Cardiac muscle cell (in vitro differentiated cells and primary cell): ENCODE data around the gene SAMD3. TPM values are rescaled to one million over a fixed set of nuclear protein-coding genes. Genes with fewer than 3 reads are reported as not detected.

Source experiments
- DNase-seq, 2 donors: peaks; one replicate each; pipeline versions ENCODE4 v3.0.0 to v3.0.0-alpha.2; 2010 to 2017; ENCODE audit warnings: low read depth in 1 of 2, low spot score in 1 of 2
- H3K27ac ChIP-seq: fragments of 200-600 bp; sonication (generic); 2 replicates; pipeline ENCODE4 v1.5.1; 2016
- H3K27me3 ChIP-seq: fragments of 200-600 bp; sonication (generic); 2 replicates; pipeline ENCODE4 v1.6.0; 2016; ENCODE audit warnings: control low read depth
- H3K36me3 ChIP-seq: fragments of 200-600 bp; sonication (generic); 2 replicates; pipeline ENCODE4 v1.5.1; 2016; ENCODE audit warnings: control low read depth
- H3K4me1 ChIP-seq: fragments of 200-600 bp; sonication (generic); 2 replicates; pipeline ENCODE4 v1.8.1; 2017; ENCODE audit warnings: low read depth, mild to moderate bottlenecking, mixed run types
- H3K4me3 ChIP-seq: fragments of 200-600 bp; sonication (generic); 2 replicates; pipeline ENCODE4 v1.5.1; 2016; ENCODE audit warnings: mild to moderate bottlenecking
- H3K9me3 ChIP-seq: fragments of 200-600 bp; sonication (generic); 2 replicates; pipeline ENCODE4 v1.5.1; 2017; ENCODE audit warnings: low read depth, mild to moderate bottlenecking, control low read depth
- polyA plus RNA-seq: library from polyadenylated mRNA; unstranded; fragments of >200 nt; fragmentation: Nextera tagmentation; extraction: Ambion mirVana; gene quantifications from 2 replicates; pipeline ENCODE4 v1.2.1, GENCODE V29; 2016
- total RNA-seq: library from RNA; depleted of rRNA; stranded (reverse); fragments of >200 nt; gene quantifications from 2 replicates; pipeline ENCODE4 v1.2.3, GENCODE V29; 2016
- TF ChIP-seq, protein P1 (sequence below): IDR thresholded peaks from 2 replicates; pipeline ENCODE4 v1.5.1; 2012; ENCODE audit warnings: low read depth, mild to moderate bottlenecking, low read length

Gene SAMD3
- total and polyA plus RNA-seq, 2 experiments from 2014 or later: not detected

GRCh38 chr6:130259557-130259956 is 36.8 kb upstream of the SAMD3 start:
- Histone ChIP-seq H3K36me3 (no peaks in the 10 kb centered on the region), H3K4me1 (no peaks in the 10 kb centered on the region), H3K9me3 (no peaks in the 10 kb centered on the region), H3K4me3 (no peak overlapping the region), H3K27ac (no peak overlapping the region), H3K27me3 (no peaks in the 10 kb centered on the region)
- TF ChIP-seq, protein P1, sequence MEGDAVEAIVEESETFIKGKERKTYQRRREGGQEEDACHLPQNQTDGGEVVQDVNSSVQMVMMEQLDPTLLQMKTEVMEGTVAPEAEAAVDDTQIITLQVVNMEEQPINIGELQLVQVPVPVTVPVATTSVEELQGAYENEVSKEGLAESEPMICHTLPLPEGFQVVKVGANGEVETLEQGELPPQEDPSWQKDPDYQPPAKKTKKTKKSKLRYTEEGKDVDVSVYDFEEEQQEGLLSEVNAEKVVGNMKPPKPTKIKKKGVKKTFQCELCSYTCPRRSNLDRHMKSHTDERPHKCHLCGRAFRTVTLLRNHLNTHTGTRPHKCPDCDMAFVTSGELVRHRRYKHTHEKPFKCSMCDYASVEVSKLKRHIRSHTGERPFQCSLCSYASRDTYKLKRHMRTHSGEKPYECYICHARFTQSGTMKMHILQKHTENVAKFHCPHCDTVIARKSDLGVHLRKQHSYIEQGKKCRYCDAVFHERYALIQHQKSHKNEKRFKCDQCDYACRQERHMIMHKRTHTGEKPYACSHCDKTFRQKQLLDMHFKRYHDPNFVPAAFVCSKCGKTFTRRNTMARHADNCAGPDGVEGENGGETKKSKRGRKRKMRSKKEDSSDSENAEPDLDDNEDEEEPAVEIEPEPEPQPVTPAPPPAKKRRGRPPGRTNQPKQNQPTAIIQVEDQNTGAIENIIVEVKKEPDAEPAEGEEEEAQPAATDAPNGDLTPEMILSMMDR: no peak
- no peak for DNase-seq

DNA sequence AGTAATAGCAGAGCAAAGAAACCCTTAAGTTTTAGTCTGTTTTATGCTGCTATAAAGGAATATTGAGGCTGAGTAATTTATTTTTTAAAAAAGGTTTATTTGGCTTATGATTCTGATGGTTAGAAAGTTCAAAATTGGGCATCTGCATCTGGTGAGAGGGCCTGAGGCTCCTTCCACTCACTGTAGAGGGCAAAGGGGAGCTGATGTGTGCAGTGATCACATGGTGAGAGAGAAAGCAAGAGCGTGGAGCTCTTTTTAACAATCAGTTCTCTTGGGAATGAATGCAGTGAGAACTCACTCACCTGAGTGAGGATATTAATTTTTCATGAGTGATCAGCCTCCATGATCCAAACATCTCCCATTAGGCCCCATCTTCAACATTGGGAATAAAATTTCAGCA is 36.4 kb upstream of the SAMD3 start:
- Histone ChIP-seq H3K4me3 (no peak overlapping the region), H3K27ac (no peak overlapping the region), H3K4me1 (no peaks in the 10 kb centered on the region), H3K36me3 (no peaks in the 10 kb centered on the region), H3K27me3 (no peaks in the 10 kb centered on the region), H3K9me3 (no peaks in the 10 kb centered on the region)
- TF ChIP-seq, protein P1: no peak
- DNase-seq: no peak

DNA sequence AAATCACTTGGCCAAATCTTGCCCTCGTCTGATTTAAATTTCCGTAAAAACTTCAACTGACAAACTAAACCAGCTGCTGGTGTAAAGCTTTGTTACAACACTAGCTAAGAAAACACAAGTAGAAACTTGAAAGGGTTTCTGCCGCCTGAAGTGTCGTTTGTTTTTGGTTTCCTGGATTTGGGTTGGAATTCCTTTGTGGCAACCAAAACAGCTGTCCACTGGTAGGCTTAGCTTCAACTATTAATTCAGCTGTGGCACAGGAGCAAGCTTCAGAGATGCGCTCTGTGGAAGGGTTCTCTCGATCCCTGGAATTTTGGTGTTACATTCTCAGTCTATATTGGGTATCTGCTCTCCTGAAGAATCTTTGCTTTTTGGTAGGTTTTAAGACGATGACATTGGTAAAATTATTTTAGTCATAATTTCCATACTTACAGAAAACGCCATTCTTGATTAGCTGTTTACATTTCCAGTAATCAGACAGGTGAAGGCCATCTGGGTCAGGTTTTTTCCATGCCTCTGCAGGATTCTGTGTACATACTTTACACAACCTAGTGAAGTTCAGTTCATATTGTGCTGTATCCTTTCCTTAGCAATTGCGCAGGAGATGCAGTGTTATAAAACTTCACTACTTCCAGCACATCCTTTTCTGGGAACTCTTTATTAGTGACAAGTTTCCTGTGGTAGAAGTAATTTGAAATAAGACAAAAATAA is 29.9 kb upstream of the SAMD3 start:
- Histone ChIP-seq H3K36me3 (no peaks in the 10 kb centered on the region), H3K27ac (no peak overlapping the region), H3K27me3 (no peaks in the 10 kb centered on the region), H3K4me3 (no peak overlapping the region), H3K9me3 (no peaks in the 10 kb centered on the region), H3K4me1 (no peaks in the 10 kb centered on the region)
- DNase-seq: no peak
- TF ChIP-seq, protein P1: no peak

DNA sequence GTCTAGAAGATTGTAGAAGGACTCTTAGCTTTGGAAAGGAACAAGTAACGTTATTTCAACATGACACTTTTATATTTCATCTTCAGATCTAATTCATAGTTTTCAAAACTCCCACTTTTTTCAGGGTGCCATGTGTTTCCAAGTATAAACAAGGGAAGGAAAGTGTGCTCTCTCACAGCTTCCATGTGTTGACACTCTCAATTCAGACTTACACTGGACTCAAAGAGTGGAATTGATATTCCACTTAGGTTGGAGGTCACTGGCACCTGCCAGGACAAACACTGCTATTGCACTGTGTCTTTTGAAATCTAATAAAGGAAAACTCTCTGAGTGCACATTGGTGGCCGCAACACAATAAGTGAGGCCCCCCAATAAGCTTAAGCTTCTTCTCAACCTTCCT is 22.5 kb upstream of the SAMD3 start:
- Histone ChIP-seq H3K9me3 (no peaks in the 10 kb centered on the region), H3K27me3 (no peaks in the 10 kb centered on the region), H3K4me1 (peaks cover 4% of the 10 kb centered on the region), H3K36me3 (no peaks in the 10 kb centered on the region), H3K27ac (no peak overlapping the region), H3K4me3 (no peak overlapping the region)
- TF ChIP-seq, protein P1: no peak
- peak in 1 of 2 donors; percentile 63 for DNase-seq

DNA sequence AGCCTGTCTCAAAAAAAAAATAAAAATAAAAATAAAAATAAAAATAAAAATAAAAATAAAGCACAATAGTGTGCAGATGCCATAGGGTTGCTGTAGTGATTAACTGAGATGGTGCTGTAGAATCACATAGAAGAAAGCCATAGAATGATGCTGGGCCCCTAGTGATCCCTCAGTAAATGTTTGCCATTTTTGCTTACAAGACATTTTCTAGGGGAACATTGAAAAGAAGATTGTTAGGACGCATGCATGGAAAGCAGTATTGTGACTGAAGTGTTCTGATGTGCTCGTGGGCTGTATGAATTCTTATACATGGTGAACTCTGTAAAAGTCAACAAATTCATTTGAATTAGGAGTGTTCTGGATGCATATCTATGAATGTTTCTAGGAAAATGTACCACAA is 22.0 kb upstream of the SAMD3 start:
- H3K9me3 ChIP-seq: no peaks in the 10 kb centered on the region
- H3K27me3 ChIP-seq: no peaks in the 10 kb centered on the region
- DNase-seq: no peak
- TF ChIP-seq, protein P1: no peak
- peaks cover 4% of the 10 kb centered on the region for H3K4me1 ChIP-seq
- no peaks in the 10 kb centered on the region for H3K36me3 ChIP-seq
- H3K27ac ChIP-seq: no peak overlapping the region
- no peak overlapping the region for H3K4me3 ChIP-seq
